Measurements from ENCODE around the gene TLR7.

The TLR7 gene

DNA sequence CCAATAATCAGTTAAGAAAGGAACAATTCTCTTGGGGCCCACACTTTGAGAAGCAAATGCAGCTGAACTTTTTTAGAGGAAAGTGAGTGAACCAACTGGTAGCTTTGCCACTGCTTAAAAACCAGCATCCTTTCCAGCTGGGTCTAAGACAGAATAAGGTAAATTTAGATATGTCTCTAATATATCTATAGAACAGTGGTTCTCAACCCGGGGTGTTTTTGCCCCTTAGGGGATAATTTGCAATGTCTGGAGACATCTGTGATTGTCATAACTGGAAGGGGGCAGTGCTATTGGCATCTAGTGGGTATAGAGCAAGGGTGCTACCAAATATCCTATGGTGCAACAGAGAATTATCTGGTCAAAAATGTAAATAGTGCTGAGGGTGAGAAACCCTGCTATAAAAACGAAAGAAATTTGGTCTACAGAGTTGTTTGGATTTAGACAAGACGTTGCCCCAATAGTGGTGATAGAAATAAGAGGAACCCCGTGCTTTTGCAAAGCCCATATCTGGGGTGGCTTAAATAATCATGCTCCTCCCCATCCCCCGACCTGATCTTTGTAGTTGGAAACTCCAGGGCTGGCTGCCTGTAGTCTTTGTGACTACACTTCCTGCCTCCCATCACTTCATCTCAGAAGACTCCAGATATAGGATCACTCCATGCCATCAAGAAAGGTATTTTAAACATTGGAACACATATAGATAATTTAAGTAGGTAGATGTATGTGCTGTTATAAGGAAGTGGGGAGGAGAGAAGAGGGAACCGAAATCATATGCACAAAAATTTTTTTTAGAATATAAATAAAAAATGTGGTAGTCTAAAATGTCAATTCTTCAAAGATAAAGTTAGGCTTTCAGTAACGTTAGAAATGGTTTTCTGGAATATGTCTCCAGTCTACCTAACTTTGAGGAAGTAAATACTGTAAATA lies at the start of gene TLR7:
Gene TLR7 (plus strand): TSS at position 622 of the 927 bp plus-strand sequence. CDS start 507 bp downstream, outside the sequence.
- no peak for DNase-seq

DNA sequence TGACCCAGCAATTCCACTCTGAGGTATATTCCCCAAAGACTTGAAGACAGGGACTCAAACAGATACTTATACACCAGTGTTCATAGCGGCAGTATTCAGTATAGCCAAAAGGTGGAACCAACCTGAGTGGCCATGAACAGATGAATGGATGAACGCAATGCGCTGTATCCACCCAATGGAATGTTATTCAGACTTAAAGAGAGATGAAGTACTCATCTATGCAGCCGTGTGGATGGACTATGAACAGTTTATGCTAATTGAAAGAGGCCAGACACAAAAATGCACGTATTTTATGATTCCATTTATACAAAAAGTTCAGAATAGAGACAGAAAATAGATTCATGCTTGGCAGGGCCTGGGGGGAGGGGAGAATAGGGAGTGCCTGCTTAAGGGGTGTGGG lies 49.3 kb upstream of the TLR7 start:
- no peak for DNase-seq

DNA sequence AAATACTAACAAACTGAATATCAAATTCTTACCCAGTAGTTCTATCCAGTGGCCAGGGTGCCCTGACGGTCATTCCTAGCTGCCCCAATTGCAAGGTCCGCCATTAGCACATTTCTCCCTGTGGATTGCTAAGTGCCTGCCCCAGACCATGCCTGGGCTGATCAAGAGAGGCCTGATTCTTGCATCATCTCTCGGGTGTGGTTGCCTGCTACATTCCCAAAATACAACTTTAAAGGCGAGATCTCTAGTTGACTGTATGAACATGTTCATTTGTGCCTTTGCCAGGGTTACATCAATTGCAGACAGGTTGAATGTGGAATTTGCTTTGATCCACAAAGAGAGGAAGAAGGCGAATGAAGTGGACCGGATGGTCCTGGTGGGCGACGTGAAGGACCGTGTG lies 47.6 kb upstream of the TLR7 start:
- no peak for DNase-seq

DNA sequence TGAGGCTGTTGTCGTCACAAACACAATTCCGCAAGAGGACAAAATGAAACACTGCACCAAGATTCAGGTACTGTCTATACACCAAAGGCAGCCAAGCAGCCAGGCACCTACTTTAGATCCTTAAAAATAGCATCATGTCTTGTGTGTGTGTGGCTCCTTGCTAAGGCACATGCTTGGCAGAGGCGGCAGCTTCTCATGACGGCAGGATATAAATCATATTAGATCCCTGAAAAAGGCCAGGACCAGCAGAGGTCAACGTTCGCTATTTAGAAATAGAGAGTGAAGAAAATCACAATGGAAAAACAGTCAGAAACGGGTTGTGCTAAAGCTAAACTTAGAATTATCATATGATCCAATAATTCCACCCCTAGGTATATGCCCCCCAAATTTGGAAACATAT lies 46.1 kb upstream of the TLR7 start:
- DNase-seq, result no peak

DNA sequence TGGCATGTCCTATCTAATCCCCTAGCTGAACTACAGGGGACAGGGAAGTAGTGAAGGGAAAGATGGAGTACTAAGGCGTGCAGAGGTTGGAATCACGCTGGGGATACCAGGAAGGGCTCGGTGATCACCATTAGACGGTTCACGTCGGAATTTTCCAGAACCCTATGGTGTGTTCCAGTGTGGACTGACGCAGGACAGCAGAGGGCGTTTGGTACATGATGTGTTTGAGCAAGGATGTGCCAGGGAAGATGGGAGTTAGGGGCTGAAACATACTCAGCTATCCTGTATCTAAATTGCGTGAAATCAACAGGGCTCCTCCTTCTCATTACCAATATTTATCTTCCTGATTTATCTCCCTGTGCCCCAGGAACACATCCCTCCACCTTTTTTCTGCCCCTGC lies 41.9 kb upstream of the TLR7 start:
- DNase-seq, result no peak

DNA sequence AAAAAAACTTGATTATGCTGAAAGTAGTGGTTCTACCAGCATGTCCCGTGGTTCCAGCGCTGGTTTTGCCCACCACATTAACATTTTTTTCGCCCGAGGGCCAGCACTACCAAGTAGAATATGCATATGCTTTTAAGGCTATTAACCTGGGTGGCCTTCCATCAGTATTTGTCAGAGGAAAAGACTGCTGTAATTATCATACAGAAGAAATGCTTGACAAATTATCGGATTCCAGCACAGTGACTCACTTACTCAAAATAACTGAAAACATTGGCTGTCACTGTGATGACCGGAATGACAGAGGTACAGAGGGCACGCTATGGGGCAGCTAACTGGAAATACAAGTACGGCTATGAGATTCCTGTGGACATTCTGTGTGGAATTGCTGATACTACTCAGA lies 41.1 kb upstream of the TLR7 start:
- no peak for DNase-seq

DNA sequence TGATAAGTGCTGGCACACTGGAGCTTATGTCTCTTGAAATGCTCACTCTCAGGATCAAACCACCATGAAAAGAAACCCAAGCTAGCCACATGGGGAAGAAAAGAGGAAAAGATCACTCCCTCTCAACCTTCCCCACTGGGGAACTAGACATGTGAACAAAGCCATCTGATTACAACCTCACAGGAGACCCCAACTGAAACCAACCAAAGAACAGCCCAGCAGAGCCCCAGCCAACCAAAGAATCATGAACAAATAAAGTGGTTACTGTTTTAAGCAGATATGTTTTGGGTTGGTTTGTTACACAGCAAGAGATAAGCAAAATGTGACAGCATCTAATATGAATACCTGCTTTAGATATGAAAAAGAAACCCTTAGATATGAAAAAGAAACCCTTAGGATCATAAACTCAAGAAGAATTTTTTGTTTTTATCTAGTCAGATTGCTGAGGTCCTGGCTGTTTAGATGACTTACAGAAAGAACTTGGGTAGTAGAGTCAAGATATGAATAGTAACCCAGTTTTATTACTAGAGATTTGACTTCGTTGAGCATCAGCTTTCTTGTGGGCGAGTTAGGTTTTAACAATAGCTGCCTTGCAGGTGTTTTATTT lies 23.7 kb upstream of the TLR7 start:
- DNase-seq, result no peak

DNA sequence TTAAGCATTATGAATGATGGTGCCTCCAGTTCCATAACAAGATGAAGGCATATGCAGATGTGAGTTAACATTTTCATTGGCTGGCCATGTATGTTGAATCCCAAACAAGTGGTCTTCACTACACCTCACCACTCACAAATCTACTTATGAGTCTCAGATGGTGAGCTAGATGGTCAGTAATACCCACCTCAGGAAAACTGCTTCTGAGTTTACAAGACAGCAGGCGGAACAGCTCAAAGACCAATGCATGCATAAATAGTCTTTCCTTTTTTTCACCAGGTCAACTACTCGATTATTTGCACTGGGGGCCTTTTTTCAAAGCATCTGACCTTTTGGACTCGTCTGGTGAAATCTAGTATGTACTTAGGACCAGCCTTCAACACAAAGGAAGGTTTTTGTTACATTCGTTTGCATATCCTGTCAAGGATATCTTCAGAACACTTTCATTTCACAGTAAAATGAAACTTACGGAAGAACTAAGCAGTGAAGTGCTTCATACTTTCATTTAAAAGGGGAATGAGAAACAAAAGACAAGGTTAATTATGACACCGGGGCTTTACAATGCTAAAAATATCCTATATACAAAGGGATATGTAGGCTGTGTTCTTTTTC lies 23.1 kb upstream of the TLR7 start:
- DNase-seq, result peak; percentile 9

DNA sequence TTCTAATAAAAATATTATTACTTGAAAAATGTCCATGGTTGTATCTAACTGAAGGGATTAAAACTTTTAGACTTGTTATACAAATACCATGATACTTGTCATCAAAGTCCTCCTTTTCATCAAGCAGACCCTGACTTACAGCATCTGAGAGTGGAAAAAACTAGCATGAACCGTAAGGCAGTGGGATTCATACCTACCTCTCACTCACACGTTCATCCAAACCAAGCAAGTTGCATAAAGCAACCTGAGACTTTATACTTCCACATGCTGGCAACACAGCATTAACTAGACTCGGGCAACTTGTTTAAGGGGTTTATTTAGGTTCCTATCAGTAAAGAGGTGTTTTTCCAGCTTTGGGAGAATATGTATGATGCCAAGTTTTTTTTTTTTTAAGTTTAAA lies 22.6 kb upstream of the TLR7 start:
- no peak for DNase-seq

DNA sequence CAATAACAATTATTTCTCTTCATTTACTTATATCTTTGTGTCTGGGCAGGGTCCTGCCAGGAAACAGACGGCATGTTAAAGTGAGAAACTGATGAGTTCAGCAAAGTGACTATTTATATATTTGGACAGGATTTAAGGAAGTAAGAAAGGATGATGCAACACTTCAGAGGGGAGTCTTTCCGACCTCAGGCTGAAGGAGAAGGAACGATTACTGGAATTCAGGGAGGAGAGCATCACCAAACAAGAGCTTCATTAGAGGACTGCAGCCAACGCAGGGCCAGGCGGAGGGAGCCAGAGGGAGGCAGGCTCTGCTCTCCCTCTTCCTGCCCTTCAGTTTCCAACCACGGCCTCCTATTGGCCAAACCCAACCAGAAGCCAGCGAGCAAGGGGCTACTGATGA lies 1.5 kb upstream of the TLR7 start:
- peak; percentile 52 for DNase-seq

DNA sequence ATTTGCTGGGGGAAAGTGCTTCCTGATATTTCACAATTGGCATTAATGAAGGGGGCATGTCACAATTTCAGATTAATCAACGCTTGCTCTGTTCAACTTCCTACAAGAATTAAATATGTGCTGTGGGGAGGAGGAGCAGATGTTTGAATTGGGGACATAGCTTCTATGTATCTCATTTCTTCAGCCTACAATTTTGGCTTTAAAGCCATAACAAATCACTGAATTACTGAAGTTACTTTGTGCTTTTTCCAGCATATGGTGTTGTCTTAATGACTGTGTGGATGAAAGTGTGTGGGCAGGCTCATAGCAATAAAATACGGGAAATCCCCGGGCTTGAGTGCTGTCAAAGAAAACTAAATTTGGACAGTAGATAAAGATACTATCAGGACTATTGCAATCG lies 813 bp downstream of the TLR7 start:
- no peak for DNase-seq

DNA sequence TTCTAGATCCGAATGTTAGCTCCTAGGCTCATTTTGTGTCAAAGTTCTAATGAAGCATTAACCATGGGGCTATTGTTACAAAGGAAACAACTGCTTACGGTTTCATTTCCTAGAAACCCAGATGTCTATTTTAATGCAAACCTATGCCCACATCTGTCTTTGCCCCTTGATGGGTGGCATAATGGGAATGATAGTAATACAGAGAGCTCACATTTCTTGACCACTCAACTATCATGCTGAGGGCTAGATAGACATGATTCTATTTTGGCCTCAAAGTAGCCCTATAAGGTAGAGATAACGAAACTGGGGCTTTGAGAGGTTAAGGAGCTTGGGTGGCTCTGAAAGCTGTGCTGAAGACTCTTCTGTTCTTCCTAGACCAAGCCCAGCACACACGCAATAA lies 1.9 kb downstream of the TLR7 start:
- no peak for DNase-seq

DNA sequence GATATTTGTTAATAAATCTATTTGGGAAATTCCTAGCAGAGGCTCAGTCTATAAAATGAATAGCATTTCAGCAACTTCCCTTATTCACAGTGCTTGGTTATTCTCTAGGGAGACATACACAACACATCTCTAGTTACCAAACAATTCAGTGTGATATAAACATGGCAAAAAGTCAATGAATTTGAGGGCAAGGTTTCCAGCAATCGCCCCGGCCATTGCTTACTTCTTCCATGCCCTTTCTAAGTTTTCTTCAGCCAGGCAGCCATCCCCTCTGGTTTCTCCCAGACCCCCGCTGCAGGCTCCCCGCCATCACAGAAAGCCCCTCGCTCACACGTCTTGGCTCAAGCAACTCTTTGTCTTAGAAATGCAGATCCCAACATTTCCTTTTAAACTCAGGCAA lies 4.4 kb downstream of the TLR7 start:
- DNase-seq, result no peak

DNA sequence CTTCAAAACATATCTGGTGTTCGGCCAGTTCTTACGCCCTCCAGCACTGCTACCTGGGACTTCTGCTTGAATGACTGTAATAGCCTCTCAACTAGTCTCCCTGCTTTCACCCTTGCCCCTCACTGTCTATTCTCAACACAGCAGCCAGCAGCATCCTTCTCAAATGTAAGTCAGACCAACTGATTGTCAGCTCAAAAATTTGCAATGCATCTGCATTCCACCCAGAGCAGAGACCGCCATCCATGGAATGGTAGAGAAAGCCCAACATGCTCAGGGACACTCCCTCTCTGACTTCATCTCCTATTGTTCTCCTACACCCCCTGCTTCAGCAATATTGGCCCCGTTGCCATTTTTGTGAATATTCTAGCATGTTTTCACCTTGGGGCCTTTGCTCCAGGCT lies 5.9 kb downstream of the TLR7 start:
- DNase-seq, result no peak

DNA sequence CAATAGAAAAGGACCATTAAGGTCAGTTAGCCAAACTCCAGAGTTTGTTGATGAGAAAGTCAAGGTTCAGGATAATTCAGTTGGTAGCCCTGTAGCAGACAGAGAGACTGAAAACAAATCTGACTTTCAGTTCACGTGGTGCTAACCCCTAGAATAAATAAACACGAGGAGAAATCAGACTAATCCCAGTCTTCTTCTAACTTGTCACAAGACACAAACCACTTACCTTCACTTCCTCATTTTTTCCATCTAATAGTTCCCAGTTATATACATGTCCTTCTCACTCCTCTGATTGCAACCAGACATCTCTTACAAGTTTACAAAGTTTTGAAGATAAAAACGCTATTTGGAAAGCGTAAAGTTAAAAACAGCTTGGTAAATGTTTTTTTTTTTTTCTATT lies 7.7 kb downstream of the TLR7 start:
- DNase-seq, result peak; percentile 35

DNA sequence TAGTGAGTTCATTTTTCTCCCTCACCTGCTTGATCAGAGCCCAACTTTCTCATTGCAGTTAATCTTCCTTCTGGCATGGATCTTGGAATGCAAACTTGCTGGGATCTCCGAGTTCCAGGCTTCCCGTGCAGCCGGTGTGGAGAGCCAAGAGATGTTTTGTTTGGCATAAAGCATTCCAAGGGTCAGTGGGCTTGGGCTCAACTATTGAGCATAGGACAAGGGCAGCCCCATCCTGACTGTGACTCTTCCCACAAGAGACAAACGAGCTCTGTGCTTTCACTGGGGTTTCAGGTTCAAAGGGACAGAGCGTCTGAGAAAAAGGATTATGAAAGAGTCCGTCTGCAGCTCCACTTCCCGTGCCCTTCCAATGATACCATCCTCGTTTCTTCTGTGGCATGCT lies 10.5 kb downstream of the TLR7 start:
- no peak for DNase-seq

DNA sequence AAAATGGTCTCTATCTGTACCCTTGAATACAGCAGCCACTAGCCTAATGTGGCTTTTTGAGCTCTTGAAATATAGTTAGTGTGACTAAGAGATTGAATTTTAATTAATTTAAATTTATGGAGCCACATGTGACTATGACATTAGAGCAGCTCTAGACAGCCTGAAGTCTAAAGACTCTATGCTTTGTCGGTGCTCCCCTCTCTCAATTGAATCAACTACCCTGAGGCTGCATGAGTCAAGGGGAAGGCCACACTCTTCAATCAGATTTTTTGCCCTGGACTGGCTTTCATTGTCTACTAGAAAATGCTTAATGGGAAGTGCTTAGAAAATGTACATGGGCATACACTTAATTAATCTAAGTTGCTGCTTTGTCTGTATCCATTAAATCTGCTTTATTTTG lies 11.7 kb downstream of the TLR7 start:
- DNase-seq, result no peak

DNA sequence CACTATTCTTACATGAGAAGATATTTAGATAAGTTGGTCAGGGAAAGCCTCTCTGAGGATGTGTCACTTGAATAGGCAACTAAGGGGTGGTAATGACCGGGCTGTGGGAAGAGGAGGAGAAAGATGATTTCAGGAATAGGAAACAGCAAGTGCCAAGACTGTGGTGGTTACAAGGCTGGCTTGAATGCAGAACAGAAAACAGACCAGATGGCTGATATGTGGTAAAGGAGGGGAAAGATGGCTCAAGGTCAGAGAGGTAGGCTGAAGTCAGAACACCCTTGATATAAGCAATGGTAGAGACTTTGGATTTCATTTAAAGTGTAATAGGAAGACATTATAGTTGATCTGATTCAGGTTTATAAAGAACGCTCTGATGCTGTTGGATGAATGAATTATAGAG lies 15.0 kb downstream of the TLR7 start:
- DNase-seq, result no peak

DNA sequence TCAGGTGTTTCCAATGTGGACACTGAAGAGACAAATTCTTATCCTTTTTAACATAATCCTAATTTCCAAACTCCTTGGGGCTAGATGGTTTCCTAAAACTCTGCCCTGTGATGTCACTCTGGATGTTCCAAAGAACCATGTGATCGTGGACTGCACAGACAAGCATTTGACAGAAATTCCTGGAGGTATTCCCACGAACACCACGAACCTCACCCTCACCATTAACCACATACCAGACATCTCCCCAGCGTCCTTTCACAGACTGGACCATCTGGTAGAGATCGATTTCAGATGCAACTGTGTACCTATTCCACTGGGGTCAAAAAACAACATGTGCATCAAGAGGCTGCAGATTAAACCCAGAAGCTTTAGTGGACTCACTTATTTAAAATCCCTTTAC lies 18.6 kb downstream of the TLR7 start:
- DNase-seq, result no peak

DNA sequence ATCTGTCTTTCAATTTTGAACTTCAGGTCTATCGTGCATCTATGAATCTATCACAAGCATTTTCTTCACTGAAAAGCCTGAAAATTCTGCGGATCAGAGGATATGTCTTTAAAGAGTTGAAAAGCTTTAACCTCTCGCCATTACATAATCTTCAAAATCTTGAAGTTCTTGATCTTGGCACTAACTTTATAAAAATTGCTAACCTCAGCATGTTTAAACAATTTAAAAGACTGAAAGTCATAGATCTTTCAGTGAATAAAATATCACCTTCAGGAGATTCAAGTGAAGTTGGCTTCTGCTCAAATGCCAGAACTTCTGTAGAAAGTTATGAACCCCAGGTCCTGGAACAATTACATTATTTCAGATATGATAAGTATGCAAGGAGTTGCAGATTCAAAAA lies 19.7 kb downstream of the TLR7 start:
- no peak for DNase-seq

DNA sequence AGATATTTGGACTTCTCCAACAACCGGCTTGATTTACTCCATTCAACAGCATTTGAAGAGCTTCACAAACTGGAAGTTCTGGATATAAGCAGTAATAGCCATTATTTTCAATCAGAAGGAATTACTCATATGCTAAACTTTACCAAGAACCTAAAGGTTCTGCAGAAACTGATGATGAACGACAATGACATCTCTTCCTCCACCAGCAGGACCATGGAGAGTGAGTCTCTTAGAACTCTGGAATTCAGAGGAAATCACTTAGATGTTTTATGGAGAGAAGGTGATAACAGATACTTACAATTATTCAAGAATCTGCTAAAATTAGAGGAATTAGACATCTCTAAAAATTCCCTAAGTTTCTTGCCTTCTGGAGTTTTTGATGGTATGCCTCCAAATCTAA lies 20.3 kb downstream of the TLR7 start:
- DNase-seq, result no peak

DNA sequence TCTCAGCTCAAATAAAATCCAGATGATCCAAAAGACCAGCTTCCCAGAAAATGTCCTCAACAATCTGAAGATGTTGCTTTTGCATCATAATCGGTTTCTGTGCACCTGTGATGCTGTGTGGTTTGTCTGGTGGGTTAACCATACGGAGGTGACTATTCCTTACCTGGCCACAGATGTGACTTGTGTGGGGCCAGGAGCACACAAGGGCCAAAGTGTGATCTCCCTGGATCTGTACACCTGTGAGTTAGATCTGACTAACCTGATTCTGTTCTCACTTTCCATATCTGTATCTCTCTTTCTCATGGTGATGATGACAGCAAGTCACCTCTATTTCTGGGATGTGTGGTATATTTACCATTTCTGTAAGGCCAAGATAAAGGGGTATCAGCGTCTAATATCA lies 20.9 kb downstream of the TLR7 start:
- no peak for DNase-seq

DNA sequence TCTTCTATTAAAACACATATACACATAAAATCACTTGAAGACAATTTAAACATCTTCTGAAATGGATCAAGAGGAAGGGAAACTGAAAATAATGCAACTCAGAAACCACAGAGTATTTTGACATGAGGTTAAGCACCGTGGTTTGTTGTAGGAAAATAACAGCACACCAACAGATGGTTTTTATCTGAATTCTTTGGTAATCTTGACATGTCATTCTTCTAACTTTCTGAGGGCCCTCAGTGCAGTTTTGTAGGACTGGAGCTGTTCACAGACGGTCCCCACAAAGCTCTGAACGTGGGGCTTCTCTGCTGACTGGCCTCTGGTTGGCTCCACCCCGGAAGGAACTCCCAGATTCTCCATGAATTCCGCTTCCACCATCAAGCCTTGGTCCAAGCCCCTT lies 23.6 kb downstream of the TLR7 start:
- peak; percentile 10 for DNase-seq

DNA sequence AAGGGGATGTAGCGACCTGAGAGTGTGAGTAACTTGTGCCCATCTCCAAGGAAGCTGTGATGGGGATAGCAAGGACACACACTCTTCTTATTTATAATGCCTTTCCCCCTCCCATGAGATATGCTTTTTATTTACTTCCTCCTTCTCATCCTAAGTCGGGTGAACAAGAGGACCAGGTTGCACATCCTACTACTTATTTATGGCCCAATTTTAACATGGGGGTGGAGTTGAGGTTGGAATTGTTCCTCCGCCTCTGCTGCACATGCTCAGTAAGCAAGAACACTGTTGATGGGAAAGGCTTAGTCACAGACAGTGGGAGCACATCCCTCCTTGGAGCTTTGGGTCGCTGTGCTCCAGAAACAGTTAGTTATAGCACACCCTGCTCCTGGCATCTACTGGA lies 24.3 kb downstream of the TLR7 start:
- DNase-seq, result no peak

Measured in OCI-M1 (cell line).